ENCODE data around the gene HIP1.
"Not testable (repeated sequence)": the region's sequence is repeated elsewhere in the genome, so short reads cannot be mapped to it uniquely, and the experiment has no call there.

Gene HIP1

GRCh38 chr7:75555736-75556135 lies 183.0 kb downstream of the HIP1 start:
- no CpG with 5 or more reads among the region's 13 CpGs for WGBS (ENCODE audit: insufficient coverage, insufficient read length)
- Histone ChIP-seq H3K9me3 (ENCODE audit: control insufficient read depth, insufficient read depth, low read length) (no peaks in the 10 kb centered on the region), H3K4me3 (ENCODE audit: low read length) (no peak overlapping the region), H3K4me1 (ENCODE audit: control insufficient read depth, insufficient read depth, low read length) (no peaks in the 10 kb centered on the region), H3K36me3 (ENCODE audit: control insufficient read depth, insufficient read depth, low read length) (peaks cover 47% of the 10 kb centered on the region), H3K27me3 (ENCODE audit: control insufficient read depth, insufficient read depth, low read length) (no peaks in the 10 kb centered on the region), H3K27ac (ENCODE audit: low read length) (no peak overlapping the region)
- DNase-seq (ENCODE audit: low read depth, low spot score), result no peak

DNA sequence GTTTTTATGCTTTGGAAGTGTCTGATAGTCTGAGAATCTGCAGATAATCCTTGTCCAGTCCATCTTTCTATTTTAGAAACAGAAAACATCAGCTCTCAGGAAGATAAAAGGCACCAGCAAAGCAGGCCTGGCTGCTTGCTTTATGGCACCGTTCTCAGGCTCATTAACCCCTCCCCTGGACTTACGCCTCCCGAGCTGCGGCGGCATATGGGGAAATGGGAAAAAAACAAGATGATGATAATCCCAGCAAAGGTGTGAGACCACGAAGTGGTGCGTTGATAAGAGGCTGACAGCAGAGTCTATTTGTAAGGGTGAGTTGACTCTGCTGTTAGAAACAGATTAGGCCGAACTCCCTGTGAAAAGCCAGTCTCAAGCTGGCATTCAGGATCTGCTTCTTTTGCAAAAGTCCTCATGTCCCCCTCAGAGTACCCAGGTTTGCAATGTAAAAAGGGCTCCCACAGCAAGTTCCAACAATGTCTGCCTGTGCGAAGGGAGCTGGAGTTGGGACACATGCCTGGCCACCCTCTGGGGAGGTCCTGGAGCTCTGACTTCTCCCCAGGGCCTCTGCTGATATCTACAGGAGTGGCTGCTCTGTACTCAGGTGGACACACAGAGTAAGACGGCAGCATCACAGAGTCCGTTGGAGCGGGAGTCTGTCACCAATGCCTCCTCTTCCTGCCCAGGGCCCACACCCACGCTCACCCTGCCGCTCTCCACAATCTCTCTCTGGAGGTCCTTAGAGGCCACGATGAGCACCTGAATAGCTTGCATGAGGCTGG lies 192.3 kb downstream of the HIP1 start:
- H3K27ac ChIP-seq (ENCODE audit: low read length), result no peak overlapping the region
- WGBS (ENCODE audit: insufficient coverage, insufficient read length), result no CpG with 5 or more reads among the region's 15 CpGs
- no peak overlapping the region for H3K4me3 ChIP-seq (ENCODE audit: low read length)
- H3K36me3 ChIP-seq (ENCODE audit: control insufficient read depth, insufficient read depth, low read length), result peaks cover 45% of the 10 kb centered on the region
- H3K27me3 ChIP-seq (ENCODE audit: control insufficient read depth, insufficient read depth, low read length), result no peaks in the 10 kb centered on the region
- H3K9me3 ChIP-seq (ENCODE audit: control insufficient read depth, insufficient read depth, low read length), result no peaks in the 10 kb centered on the region
- no peaks in the 10 kb centered on the region for H3K4me1 ChIP-seq (ENCODE audit: control insufficient read depth, insufficient read depth, low read length)
- DNase-seq (ENCODE audit: low read depth, low spot score), result no peak

DNA sequence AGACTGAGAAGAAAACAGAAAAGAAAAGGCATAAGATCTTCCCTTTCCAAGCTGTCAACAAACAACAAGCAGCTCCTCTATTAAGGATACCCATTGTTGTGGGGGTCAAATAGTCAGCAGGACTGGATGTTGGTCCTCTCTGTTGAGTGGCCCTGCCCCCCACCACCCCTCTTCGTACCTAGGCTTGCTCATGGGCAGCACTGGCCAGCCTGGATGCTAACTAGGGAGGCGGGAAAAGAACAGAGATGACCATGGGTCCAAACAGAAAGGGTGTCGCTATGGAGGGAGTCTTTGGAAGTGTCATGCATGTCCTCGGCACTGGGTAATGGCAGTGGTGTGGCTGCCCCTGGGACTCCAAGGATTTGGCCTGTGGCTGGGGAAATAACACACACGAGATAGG lies 201.0 kb downstream of the HIP1 start:
- H3K36me3 ChIP-seq (ENCODE audit: control insufficient read depth, insufficient read depth, low read length), result peaks cover 26% of the 10 kb centered on the region
- H3K4me1 ChIP-seq (ENCODE audit: control insufficient read depth, insufficient read depth, low read length), result no peaks in the 10 kb centered on the region
- H3K27me3 ChIP-seq (ENCODE audit: control insufficient read depth, insufficient read depth, low read length), result no peaks in the 10 kb centered on the region
- no peak for DNase-seq (ENCODE audit: low read depth, low spot score)
- H3K9me3 ChIP-seq (ENCODE audit: control insufficient read depth, insufficient read depth, low read length), result no peaks in the 10 kb centered on the region
- H3K4me3 ChIP-seq (ENCODE audit: low read length), result no peak overlapping the region
- no CpG with 5 or more reads among the region's 5 CpGs for WGBS (ENCODE audit: insufficient coverage, insufficient read length)
- H3K27ac ChIP-seq (ENCODE audit: low read length), result no peak overlapping the region

DNA sequence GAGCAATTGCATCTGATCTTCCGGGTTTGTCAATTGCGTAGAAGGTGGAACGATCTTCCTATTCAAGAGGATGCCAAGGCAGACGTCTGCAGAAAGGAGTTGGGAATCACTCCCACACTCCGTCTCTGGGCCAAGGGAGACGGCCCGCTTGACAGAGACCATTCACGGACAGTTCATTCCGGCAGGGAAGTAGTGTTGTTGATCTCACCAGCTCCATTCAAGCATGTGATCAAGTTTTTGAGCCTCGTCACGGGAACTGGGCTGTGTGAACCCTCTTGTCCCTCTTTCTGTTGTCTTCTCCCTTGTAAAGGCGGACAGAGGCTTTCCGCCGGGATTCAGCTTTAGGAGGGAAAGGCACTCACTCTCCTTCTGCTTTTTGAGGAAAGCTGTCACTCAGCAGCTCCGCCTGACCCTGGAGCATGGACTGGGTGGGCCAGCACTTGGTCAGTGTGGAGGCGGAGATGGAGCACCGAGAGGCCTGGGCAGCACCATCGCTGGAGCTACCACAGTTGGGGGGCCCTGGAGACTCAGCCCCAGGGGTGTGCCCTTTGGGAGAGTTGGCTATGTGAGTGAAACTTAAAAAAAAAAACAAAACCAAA lies 201.7 kb downstream of the HIP1 start:
- peaks cover 25% of the 10 kb centered on the region for H3K36me3 ChIP-seq (ENCODE audit: control insufficient read depth, insufficient read depth, low read length)
- no peak overlapping the region for H3K27ac ChIP-seq (ENCODE audit: low read length)
- H3K9me3 ChIP-seq (ENCODE audit: control insufficient read depth, insufficient read depth, low read length), result no peaks in the 10 kb centered on the region
- no peaks in the 10 kb centered on the region for H3K4me1 ChIP-seq (ENCODE audit: control insufficient read depth, insufficient read depth, low read length)
- DNase-seq (ENCODE audit: low read depth, low spot score), result no peak
- no CpG with 5 or more reads among the region's 18 CpGs for WGBS (ENCODE audit: insufficient coverage, insufficient read length)
- H3K27me3 ChIP-seq (ENCODE audit: control insufficient read depth, insufficient read depth, low read length), result no peaks in the 10 kb centered on the region
- no peak overlapping the region for H3K4me3 ChIP-seq (ENCODE audit: low read length)

GRCh38 chr7:75536491-75536890 lies 202.2 kb downstream of the HIP1 start:
- no CpG with 5 or more reads among the region's 4 CpGs for WGBS (ENCODE audit: insufficient coverage, insufficient read length)
- Histone ChIP-seq H3K36me3 (ENCODE audit: control insufficient read depth, insufficient read depth, low read length) (peaks cover 20% of the 10 kb centered on the region), H3K4me3 (ENCODE audit: low read length) (no peak overlapping the region)

GRCh38 chr7:75534727-75535307 lies 203.9 kb downstream of the HIP1 start:
- H3K4me1 ChIP-seq (ENCODE audit: control insufficient read depth, insufficient read depth, low read length), result no peaks in the 10 kb centered on the region
- H3K4me3 ChIP-seq (ENCODE audit: low read length), result no peak overlapping the region
- H3K9me3 ChIP-seq (ENCODE audit: control insufficient read depth, insufficient read depth, low read length), result no peaks in the 10 kb centered on the region
- no peaks in the 10 kb centered on the region for H3K27me3 ChIP-seq (ENCODE audit: control insufficient read depth, insufficient read depth, low read length)
- no CpG with 5 or more reads among the region's 8 CpGs for WGBS (ENCODE audit: insufficient coverage, insufficient read length)
- DNase-seq (ENCODE audit: low read depth, low spot score), result no peak
- H3K36me3 ChIP-seq (ENCODE audit: control insufficient read depth, insufficient read depth, low read length), result peaks cover 18% of the 10 kb centered on the region
- no peak overlapping the region for H3K27ac ChIP-seq (ENCODE audit: low read length)

More at GRCh38 chr7:75536491-75536890, 202.2 kb downstream of the HIP1 start:
- H3K9me3 ChIP-seq (ENCODE audit: control insufficient read depth, insufficient read depth, low read length), result no peaks in the 10 kb centered on the region
- H3K4me1 ChIP-seq (ENCODE audit: control insufficient read depth, insufficient read depth, low read length), result no peaks in the 10 kb centered on the region
- no peaks in the 10 kb centered on the region for H3K27me3 ChIP-seq (ENCODE audit: control insufficient read depth, insufficient read depth, low read length)
- H3K27ac ChIP-seq (ENCODE audit: low read length), result no peak overlapping the region
- DNase-seq (ENCODE audit: low read depth, low spot score), result no peak

- peaks cover 18% of the 10 kb centered on the region for H3K36me3 ChIP-seq (ENCODE audit: control insufficient read depth, insufficient read depth, low read length)
- no peak for DNase-seq (ENCODE audit: low read depth, low spot score)
- WGBS (ENCODE audit: insufficient coverage, insufficient read length), result no CpG with 5 or more reads among the region's 6 CpGs
Measured at GRCh38 chr7:75533926-75534325, 204.8 kb downstream of the HIP1 start.

DNA sequence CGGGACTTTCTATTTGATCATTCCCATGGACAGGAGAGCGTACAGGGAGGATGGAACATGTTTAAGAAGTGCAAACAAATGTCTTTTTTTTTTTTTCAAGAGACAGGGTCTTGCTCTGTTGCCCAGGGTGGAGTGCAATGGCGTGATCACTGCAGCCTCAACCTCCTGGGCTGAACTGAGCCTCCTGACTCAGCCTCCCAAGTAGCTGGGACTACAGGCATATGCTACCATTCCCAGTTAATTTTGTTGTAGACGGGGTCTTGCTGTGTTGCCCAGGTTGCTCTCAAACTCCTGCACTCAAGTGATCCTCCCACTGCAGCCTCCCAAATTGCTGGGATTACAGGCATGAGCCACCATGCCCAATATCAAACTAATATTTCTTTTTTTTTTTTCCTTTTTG lies 206.1 kb downstream of the HIP1 start:
- H3K4me3 ChIP-seq (ENCODE audit: low read length), result no peak overlapping the region
- no peaks in the 10 kb centered on the region for H3K4me1 ChIP-seq (ENCODE audit: control insufficient read depth, insufficient read depth, low read length)
- peaks cover 16% of the 10 kb centered on the region for H3K36me3 ChIP-seq (ENCODE audit: control insufficient read depth, insufficient read depth, low read length)
- no peaks in the 10 kb centered on the region for H3K9me3 ChIP-seq (ENCODE audit: control insufficient read depth, insufficient read depth, low read length)
- no peaks in the 10 kb centered on the region for H3K27me3 ChIP-seq (ENCODE audit: control insufficient read depth, insufficient read depth, low read length)
- H3K27ac ChIP-seq (ENCODE audit: low read length), result no peak overlapping the region
- no peak for DNase-seq (ENCODE audit: low read depth, low spot score)
- no CpG with 5 or more reads among the region's 4 CpGs for WGBS (ENCODE audit: insufficient coverage, insufficient read length)

More at GRCh38 chr7:75533926-75534325, 204.8 kb downstream of the HIP1 start:
- Histone ChIP-seq H3K27ac (ENCODE audit: low read length) (no peak overlapping the region), H3K9me3 (ENCODE audit: control insufficient read depth, insufficient read depth, low read length) (no peaks in the 10 kb centered on the region), H3K27me3 (ENCODE audit: control insufficient read depth, insufficient read depth, low read length) (no peaks in the 10 kb centered on the region), H3K4me3 (ENCODE audit: low read length) (no peak overlapping the region), H3K4me1 (ENCODE audit: control insufficient read depth, insufficient read depth, low read length) (no peaks in the 10 kb centered on the region)

DNA sequence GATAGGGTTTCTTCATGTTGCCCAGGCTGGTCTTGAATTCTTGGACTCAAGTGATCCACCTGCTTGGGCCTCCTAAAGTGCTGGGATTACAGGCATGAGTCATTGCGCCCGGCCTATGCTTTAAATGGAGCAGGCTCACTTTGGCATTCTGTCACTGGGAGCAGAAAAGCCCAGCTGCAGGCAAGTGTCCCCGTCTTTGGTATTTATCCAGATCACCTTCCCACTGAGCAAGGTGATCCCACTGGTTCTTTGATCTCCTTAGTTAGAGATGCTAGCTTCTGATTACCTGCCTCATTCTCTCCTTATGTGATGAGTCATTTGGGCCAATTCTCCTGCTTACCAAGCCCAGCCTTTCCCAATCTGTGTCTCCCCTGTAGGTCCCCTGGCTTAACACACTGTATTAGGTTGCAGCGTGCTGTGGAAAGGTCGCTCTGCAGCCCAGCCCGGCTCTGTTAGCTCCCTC lies 207.4 kb downstream of the HIP1 start:
- no peak overlapping the region for H3K27ac ChIP-seq (ENCODE audit: low read length)
- no peaks in the 10 kb centered on the region for H3K4me1 ChIP-seq (ENCODE audit: control insufficient read depth, insufficient read depth, low read length)
- H3K27me3 ChIP-seq (ENCODE audit: control insufficient read depth, insufficient read depth, low read length), result no peaks in the 10 kb centered on the region
- H3K4me3 ChIP-seq (ENCODE audit: low read length), result no peak overlapping the region
- no peaks in the 10 kb centered on the region for H3K9me3 ChIP-seq (ENCODE audit: control insufficient read depth, insufficient read depth, low read length)
- peak; percentile 11 for DNase-seq (ENCODE audit: low read depth, low spot score)
- WGBS (ENCODE audit: insufficient coverage, insufficient read length), result no CpG with 5 or more reads among the region's 6 CpGs
- peaks cover 5% of the 10 kb centered on the region for H3K36me3 ChIP-seq (ENCODE audit: control insufficient read depth, insufficient read depth, low read length)

DNA sequence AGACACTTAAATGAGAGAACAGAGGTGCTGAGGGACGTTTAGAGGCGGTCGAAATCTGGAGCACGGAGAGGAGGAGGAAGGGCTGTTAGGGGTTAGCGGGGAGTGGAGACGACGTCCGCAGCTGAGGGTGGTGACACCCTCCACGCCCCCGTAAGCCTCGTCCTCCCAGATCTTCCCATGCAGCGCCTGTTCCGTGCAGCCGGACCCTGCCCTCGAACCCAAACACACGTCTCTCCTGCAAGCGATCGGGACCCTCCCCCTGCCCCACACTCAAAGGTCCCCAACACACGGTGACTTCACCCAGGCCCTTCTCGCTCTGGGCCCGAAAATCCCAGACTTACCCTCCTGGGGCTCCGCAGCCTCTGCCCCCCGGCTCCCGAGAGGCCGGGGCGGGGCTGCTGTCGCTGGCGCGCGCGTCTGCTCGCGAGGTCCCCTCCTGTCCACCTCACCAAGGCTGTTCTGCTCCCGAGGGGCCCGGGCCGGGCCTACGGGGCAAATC lies 211.5 kb downstream of the HIP1 start:
- whole genome bisulfite sequencing (ENCODE audit: insufficient coverage, insufficient read length), result no CpG with 5 or more reads among the region's 37 CpGs
- H3K4me1 ChIP-seq (ENCODE audit: control insufficient read depth, insufficient read depth, low read length); H3K27me3 ChIP-seq (ENCODE audit: control insufficient read depth, insufficient read depth, low read length); H3K27ac ChIP-seq (ENCODE audit: low read length); H3K36me3 ChIP-seq (ENCODE audit: control insufficient read depth, insufficient read depth, low read length); H3K9me3 ChIP-seq (ENCODE audit: control insufficient read depth, insufficient read depth, low read length); DNase-seq (ENCODE audit: low read depth, low spot score): not testable (repeated sequence)
- H3K4me3 ChIP-seq (ENCODE audit: low read length), result peak overlapping the region; percentile 76
